ENCODE data around the gene TMIGD1.

DNA sequence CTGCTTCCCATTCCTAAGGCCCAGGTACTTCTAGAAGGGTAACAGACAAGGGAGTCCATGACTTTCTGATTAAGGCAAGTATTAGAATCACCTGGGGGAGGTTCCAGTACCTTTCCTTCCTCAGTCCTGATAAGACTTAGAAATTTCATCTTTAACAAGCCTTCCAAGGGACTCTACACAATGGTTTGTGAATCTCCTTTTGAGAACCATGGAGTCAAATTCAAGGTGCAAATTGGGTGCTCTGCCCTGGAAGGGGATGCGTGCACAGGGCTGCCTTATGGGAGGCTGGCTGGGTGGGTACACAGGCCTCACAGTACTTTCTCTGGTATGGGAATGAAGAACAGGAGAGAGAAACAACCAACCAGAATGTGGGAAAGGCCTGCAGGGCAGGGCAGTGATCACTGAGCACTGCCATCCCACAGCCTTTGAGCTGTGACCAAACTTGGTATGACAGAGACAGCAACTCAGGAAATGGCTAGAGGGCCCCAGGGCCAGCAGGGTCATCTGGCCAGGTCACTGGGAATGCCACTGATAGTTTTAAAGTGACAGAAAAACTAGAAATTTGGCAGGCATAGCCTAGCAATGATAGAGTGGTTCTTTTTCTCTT is 3.6 kb upstream of the TMIGD1 start:
- TF ChIP-seq, protein P1, sequence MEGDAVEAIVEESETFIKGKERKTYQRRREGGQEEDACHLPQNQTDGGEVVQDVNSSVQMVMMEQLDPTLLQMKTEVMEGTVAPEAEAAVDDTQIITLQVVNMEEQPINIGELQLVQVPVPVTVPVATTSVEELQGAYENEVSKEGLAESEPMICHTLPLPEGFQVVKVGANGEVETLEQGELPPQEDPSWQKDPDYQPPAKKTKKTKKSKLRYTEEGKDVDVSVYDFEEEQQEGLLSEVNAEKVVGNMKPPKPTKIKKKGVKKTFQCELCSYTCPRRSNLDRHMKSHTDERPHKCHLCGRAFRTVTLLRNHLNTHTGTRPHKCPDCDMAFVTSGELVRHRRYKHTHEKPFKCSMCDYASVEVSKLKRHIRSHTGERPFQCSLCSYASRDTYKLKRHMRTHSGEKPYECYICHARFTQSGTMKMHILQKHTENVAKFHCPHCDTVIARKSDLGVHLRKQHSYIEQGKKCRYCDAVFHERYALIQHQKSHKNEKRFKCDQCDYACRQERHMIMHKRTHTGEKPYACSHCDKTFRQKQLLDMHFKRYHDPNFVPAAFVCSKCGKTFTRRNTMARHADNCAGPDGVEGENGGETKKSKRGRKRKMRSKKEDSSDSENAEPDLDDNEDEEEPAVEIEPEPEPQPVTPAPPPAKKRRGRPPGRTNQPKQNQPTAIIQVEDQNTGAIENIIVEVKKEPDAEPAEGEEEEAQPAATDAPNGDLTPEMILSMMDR (IDR thresholded peaks at IDR 0.05; ENCODE audit: low read depth, low read length) = no peak
- no peak for TF ChIP-seq POLR2A (IDR thresholded peaks at IDR 0.05; ENCODE audit: extremely low read depth, insufficient read length)
- TF ChIP-seq, protein P2, sequence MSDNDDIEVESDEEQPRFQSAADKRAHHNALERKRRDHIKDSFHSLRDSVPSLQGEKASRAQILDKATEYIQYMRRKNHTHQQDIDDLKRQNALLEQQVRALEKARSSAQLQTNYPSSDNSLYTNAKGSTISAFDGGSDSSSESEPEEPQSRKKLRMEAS (IDR thresholded peaks at IDR 0.05; ENCODE audit: low read depth, low read length) = no peak
